Cerebellar nuclear complex (tissue), 1 donor: ENCODE data around the gene UCP3.
A peak's percentile ranks its signal among the peaks of the same experiment; 100 is the strongest.
"Not testable (repeated sequence)": the region's sequence is repeated elsewhere in the genome, so short reads cannot be mapped to it uniquely, and the experiment has no call there.

Experiments
- DNase-seq, 2 experiments: peaks; one replicate each; lab custom pipeline; 2025; lab: John Stamatoyannopoulos, UW

The UCP3 gene

GRCh38 chr11:74000307-74001133, 8.4 kb downstream of the UCP3 start:
- no peak for DNase-seq

GRCh38 chr11:73999581-74000306, 9.1 kb downstream of the UCP3 start:
- no peak for DNase-seq

GRCh38 chr11:73998846-73999575, 9.9 kb downstream of the UCP3 start:
- no peak for DNase-seq

GRCh38 chr11:73997120-73997770, 11.6 kb downstream of the UCP3 start:
- DNase-seq = no peak

- DNase-seq = no peak
Observed at GRCh38 chr11:73996161-73996747, 12.6 kb downstream of the UCP3 start.

- DNase-seq = no peak
Observed at GRCh38 chr11:73995731-73996130, 13.2 kb downstream of the UCP3 start.

- no peak for DNase-seq
Observed at GRCh38 chr11:73995247-73995646, 13.6 kb downstream of the UCP3 start.

- DNase-seq = no peak
Observed at GRCh38 chr11:73991471-73992006, 17.3 kb downstream of the UCP3 start.

GRCh38 chr11:73990730-73991129, 18.2 kb downstream of the UCP3 start:
- no peak for DNase-seq

- no peak for DNase-seq
Observed at GRCh38 chr11:73989156-73989555, 19.7 kb downstream of the UCP3 start.

- DNase-seq = no peak
Observed at GRCh38 chr11:73988227-73988626, 20.7 kb downstream of the UCP3 start.

GRCh38 chr11:73985661-73986060, 23.2 kb downstream of the UCP3 start:
- DNase-seq = not testable (repeated sequence)

GRCh38 chr11:73983741-73984538, 24.9 kb downstream of the UCP3 start:
- DNase-seq = no peak

GRCh38 chr11:73982990-73983740, 25.7 kb downstream of the UCP3 start:
- peak; percentile 8 to 26 for DNase-seq

GRCh38 chr11:73982595-73982989, 26.3 kb downstream of the UCP3 start, which contains the start of gene UCP2:
TSS of gene UCP2 (minus strand) at chr11:73982843. CDS start at chr11:73978378, 4,465 bp downstream.
- no peak for DNase-seq

- DNase-seq = no peak
Observed at GRCh38 chr11:73981051-73981805, 27.7 kb downstream of the UCP3 start.

- no peak for DNase-seq
Observed at GRCh38 chr11:73980001-73980961, 28.6 kb downstream of the UCP3 start.

- DNase-seq = no peak
Observed at GRCh38 chr11:73978576-73979086, 30.3 kb downstream of the UCP3 start.
